SK-N-SH (cell line): ENCODE measurements around the gene BAIAP2L2.

Source experiments
- CHD2 ChIP-seq: fragments of 150-350 bp; IDR thresholded peaks from 2 replicates; pipeline ENCODE4 v1.6.1; 2018; ENCODE audit warnings: low read length; ENCODE audit not compliant: partially characterized antibody
- EP300 ChIP-seq, 2 experiments: IDR thresholded peaks; 2 replicates each; pipeline versions ENCODE4 v1.4.0 to v1.6.1; 2012; ENCODE audit warnings: borderline replicate concordance in 1 of 2, low read depth in 1 of 2, low read length in 1 of 2
- EZH2phosphoT487 ChIP-seq: fragments of 200-600 bp; sonication (generic); IDR thresholded peaks from 2 replicates; pipeline ENCODE4 v1.6.1; 2017; ENCODE audit warnings: low read depth, mixed run types, mild to moderate bottlenecking, antibody characterized with exemption, moderate library complexity, borderline replicate concordance
- JUND ChIP-seq: IDR thresholded peaks from 2 replicates; pipeline ENCODE4 v1.4.0; 2012
- POLR2AphosphoS5 ChIP-seq: IDR thresholded peaks from 2 replicates; pipeline ENCODE4 v1.6.1; 2012; ENCODE audit warnings: low read depth, low read length
- RAD21 ChIP-seq: IDR thresholded peaks from 2 replicates; pipeline ENCODE4 v1.6.1; 2012; ENCODE audit warnings: mild to moderate bottlenecking, low read length
- RCOR1 ChIP-seq: fragments of 150-350 bp; IDR thresholded peaks from 2 replicates; pipeline ENCODE4 v1.6.1; 2017; ENCODE audit warnings: antibody characterized with exemption, low read length
- RFX5 ChIP-seq: IDR thresholded peaks from 2 replicates; pipeline ENCODE4 v1.6.1; 2012; ENCODE audit warnings: mild to moderate bottlenecking, improper control_type of control experiment, low read length
- SMC3 ChIP-seq: IDR thresholded peaks from 2 replicates; pipeline ENCODE4 v1.6.1; 2012; ENCODE audit warnings: low read depth, low read length, improper control_type of control experiment
- TF ChIP-seq, protein P1 (sequence below): fragments of 200-600 bp; sonication (generic); IDR thresholded peaks from 2 replicates; pipeline ENCODE4 v1.6.1; 2017; ENCODE audit warnings: antibody characterized with exemption, mild to moderate bottlenecking, moderate library complexity
- TF ChIP-seq, protein P2 (sequence below): IDR thresholded peaks from 2 replicates; pipeline ENCODE4 v1.4.0; 2012; ENCODE audit warnings: low read depth
- TF ChIP-seq, protein P3 (sequence below): IDR thresholded peaks from 2 replicates; pipeline ENCODE4 v1.4.0; 2012; ENCODE audit warnings: low read depth, borderline replicate concordance
- TF ChIP-seq, protein P4 (sequence below): fragments of 150-350 bp; IDR thresholded peaks from 2 replicates; pipeline ENCODE4 v1.6.1; 2017; ENCODE audit warnings: antibody characterized with exemption, low read length, low read depth, borderline replicate concordance
- TF ChIP-seq, protein P5 (sequence below): IDR thresholded peaks from 2 replicates; pipeline ENCODE4 v1.6.1; 2012; ENCODE audit warnings: mild to moderate bottlenecking, low read depth, low read length, moderate library complexity

DNA sequence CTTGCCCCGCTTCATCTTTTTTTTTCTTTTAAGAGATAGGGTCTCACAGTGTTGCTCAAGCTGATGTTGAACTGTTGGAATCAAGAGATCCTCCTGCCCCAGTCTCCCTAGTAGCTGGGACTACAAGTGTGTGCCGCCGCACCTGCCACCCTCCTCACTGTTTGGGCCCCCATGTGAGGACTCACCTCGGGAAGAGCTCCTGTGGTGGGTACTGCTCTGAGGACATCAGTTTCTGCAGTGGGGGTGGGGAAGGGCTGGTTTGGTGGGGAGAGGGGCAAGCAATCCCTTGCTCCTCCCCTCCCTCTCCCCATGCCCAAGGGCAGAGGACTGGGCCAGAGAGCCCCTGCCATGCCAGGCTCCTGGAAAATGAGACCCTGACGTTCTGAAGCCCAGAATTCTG is 25.0 kb downstream of the BAIAP2L2 start:
- TF ChIP-seq POLR2AphosphoS5 (no peak), EZH2phosphoT487 (no peak), RCOR1 (no peak), RFX5 (no peak), JUND (no peak), EP300 (IDR thresholded peaks at IDR 0.05; ENCODE audit: borderline replicate concordance in 1 of 2, low read depth in 1 of 2, low read length in 1 of 2) (no peak), CHD2 (no peak), RAD21 (no peak), SMC3 (no peak)
- TF ChIP-seq, protein P1, sequence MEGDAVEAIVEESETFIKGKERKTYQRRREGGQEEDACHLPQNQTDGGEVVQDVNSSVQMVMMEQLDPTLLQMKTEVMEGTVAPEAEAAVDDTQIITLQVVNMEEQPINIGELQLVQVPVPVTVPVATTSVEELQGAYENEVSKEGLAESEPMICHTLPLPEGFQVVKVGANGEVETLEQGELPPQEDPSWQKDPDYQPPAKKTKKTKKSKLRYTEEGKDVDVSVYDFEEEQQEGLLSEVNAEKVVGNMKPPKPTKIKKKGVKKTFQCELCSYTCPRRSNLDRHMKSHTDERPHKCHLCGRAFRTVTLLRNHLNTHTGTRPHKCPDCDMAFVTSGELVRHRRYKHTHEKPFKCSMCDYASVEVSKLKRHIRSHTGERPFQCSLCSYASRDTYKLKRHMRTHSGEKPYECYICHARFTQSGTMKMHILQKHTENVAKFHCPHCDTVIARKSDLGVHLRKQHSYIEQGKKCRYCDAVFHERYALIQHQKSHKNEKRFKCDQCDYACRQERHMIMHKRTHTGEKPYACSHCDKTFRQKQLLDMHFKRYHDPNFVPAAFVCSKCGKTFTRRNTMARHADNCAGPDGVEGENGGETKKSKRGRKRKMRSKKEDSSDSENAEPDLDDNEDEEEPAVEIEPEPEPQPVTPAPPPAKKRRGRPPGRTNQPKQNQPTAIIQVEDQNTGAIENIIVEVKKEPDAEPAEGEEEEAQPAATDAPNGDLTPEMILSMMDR, result no peak
- TF ChIP-seq, protein P2, sequence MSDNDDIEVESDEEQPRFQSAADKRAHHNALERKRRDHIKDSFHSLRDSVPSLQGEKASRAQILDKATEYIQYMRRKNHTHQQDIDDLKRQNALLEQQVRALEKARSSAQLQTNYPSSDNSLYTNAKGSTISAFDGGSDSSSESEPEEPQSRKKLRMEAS, result no peak
- TF ChIP-seq, protein P3, sequence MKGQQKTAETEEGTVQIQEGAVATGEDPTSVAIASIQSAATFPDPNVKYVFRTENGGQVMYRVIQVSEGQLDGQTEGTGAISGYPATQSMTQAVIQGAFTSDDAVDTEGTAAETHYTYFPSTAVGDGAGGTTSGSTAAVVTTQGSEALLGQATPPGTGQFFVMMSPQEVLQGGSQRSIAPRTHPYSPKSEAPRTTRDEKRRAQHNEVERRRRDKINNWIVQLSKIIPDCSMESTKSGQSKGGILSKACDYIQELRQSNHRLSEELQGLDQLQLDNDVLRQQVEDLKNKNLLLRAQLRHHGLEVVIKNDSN, result no peak
- TF ChIP-seq, protein P4, sequence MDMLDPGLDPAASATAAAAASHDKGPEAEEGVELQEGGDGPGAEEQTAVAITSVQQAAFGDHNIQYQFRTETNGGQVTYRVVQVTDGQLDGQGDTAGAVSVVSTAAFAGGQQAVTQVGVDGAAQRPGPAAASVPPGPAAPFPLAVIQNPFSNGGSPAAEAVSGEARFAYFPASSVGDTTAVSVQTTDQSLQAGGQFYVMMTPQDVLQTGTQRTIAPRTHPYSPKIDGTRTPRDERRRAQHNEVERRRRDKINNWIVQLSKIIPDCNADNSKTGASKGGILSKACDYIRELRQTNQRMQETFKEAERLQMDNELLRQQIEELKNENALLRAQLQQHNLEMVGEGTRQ, result no peak
- TF ChIP-seq, protein P5, sequence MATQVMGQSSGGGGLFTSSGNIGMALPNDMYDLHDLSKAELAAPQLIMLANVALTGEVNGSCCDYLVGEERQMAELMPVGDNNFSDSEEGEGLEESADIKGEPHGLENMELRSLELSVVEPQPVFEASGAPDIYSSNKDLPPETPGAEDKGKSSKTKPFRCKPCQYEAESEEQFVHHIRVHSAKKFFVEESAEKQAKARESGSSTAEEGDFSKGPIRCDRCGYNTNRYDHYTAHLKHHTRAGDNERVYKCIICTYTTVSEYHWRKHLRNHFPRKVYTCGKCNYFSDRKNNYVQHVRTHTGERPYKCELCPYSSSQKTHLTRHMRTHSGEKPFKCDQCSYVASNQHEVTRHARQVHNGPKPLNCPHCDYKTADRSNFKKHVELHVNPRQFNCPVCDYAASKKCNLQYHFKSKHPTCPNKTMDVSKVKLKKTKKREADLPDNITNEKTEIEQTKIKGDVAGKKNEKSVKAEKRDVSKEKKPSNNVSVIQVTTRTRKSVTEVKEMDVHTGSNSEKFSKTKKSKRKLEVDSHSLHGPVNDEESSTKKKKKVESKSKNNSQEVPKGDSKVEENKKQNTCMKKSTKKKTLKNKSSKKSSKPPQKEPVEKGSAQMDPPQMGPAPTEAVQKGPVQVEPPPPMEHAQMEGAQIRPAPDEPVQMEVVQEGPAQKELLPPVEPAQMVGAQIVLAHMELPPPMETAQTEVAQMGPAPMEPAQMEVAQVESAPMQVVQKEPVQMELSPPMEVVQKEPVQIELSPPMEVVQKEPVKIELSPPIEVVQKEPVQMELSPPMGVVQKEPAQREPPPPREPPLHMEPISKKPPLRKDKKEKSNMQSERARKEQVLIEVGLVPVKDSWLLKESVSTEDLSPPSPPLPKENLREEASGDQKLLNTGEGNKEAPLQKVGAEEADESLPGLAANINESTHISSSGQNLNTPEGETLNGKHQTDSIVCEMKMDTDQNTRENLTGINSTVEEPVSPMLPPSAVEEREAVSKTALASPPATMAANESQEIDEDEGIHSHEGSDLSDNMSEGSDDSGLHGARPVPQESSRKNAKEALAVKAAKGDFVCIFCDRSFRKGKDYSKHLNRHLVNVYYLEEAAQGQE, result no peak
